OCI-LY3 (cell line): ENCODE data around the gene FMN1.

ENCODE experiments used
- EZH2phosphoT487 ChIP-seq: fragments of 200-600 bp; shearing (Covaris generic); IDR thresholded peaks from 2 replicates; pipeline ENCODE4 v1.6.1; 2018; ENCODE audit warnings: antibody characterized with exemption, mixed run types, low read depth
- TF ChIP-seq, protein P1 (sequence below): fragments of 200-600, 300-600 bp; sonication (generic); IDR thresholded peaks from 2 replicates; pipeline ENCODE4 v1.5.1; 2014; ENCODE audit warnings: antibody characterized with exemption, low read length, low read depth

DNA sequence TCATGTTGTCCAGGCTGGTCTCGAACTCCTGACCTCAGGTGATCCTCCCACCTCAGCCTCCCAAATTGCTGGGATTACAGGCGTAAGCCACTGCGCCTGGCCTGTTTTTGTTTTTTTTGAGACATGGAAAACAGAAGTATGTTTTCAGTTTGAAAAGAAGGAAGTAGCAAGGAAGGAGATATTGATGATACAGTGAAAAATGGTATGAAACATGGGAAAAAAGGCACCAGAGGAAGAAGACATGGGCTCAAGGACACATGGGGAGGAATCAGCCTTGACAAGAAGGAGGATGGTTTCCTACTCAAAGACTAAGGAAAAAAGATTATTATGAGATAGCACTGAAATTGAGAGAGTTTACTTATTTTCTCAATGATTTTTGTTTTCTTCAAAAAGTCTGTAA is 30.7 kb downstream of the FMN1 start:
- TF ChIP-seq, protein P1, sequence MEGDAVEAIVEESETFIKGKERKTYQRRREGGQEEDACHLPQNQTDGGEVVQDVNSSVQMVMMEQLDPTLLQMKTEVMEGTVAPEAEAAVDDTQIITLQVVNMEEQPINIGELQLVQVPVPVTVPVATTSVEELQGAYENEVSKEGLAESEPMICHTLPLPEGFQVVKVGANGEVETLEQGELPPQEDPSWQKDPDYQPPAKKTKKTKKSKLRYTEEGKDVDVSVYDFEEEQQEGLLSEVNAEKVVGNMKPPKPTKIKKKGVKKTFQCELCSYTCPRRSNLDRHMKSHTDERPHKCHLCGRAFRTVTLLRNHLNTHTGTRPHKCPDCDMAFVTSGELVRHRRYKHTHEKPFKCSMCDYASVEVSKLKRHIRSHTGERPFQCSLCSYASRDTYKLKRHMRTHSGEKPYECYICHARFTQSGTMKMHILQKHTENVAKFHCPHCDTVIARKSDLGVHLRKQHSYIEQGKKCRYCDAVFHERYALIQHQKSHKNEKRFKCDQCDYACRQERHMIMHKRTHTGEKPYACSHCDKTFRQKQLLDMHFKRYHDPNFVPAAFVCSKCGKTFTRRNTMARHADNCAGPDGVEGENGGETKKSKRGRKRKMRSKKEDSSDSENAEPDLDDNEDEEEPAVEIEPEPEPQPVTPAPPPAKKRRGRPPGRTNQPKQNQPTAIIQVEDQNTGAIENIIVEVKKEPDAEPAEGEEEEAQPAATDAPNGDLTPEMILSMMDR = no peak
- TF ChIP-seq EZH2phosphoT487 = no peak
